GM20000 (cell line): ENCODE results near the gene JPH3.
A peak's percentile ranks its signal among the peaks of the same experiment; 100 is the strongest.

ENCODE experiments used
- DNase-seq: peaks from one replicate; pipeline ENCODE4 v3.0.0; 2012; ENCODE audit warnings: low spot score
- TF ChIP-seq, protein P1 (sequence below): IDR thresholded peaks from 2 replicates; pipeline ENCODE4 v1.5.1; 2012; ENCODE audit warnings: mild to moderate bottlenecking, control low read depth; ENCODE audit errors: extremely low read depth, missing control alignments

JPH3 gene

DNA sequence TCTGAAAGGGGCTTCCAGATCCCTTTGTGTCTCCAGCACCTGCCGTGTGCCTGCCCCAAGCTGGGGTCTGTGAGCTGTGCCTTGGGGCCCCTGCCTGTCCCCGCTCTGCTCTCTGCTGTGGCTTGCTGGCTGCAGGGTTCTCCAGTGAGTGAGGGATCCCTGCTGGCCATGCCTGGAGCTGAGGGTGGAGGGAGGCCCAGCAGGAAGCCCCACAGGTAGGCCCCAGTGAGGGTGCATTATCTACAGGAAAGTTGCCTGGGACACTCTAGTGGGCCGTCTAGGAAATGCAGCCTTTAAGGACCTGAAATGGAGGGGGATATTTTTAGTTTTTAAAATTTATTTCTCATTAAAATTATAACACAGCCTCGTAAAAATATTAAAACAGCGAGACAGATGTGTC, 50.9 kb downstream of the JPH3 start:
- TF ChIP-seq, protein P1, sequence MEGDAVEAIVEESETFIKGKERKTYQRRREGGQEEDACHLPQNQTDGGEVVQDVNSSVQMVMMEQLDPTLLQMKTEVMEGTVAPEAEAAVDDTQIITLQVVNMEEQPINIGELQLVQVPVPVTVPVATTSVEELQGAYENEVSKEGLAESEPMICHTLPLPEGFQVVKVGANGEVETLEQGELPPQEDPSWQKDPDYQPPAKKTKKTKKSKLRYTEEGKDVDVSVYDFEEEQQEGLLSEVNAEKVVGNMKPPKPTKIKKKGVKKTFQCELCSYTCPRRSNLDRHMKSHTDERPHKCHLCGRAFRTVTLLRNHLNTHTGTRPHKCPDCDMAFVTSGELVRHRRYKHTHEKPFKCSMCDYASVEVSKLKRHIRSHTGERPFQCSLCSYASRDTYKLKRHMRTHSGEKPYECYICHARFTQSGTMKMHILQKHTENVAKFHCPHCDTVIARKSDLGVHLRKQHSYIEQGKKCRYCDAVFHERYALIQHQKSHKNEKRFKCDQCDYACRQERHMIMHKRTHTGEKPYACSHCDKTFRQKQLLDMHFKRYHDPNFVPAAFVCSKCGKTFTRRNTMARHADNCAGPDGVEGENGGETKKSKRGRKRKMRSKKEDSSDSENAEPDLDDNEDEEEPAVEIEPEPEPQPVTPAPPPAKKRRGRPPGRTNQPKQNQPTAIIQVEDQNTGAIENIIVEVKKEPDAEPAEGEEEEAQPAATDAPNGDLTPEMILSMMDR = no peak
- DNase-seq = no peak

DNA sequence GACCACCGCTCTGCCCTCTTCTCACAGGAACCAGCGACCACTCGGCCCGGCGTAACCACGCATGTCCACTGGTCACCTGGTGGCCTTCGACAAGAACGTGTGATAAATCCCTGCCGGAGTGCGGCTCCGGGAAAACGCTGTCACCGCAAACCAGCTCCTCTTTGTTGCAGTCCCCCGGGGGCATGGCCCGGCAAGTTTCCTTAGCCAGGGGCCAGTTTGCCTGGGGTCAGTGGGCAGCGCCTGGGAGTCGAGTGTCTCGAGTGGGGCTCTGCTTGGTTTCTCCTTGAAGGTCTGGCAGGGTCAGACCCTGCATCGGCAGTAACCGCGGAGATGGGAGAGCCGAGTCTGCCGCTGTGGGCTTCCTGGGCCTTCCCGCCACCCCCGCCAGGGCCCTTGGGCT, 52.5 kb downstream of the JPH3 start:
- TF ChIP-seq, protein P1 = no peak
- no peak for DNase-seq

DNA sequence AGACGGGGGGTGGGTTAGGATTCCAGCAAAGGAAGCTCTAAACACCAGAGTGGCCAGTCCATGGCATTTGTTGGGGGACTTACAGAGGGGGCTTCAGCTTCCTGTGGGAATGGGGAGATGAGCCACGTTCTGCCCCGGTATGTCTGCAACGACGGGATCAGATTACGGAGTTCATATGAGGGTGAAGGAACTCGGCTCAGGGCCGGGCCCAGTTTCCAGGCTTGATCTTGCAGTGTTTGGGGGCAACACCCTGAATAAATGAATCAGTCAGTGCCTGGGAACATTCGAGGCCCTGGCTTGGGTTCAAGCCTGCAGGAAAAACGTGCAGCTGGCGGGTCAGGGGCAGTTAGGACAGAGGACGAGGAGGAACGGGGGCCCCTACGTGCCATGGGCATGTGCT, 54.0 kb downstream of the JPH3 start:
- TF ChIP-seq, protein P1 = no peak
- no peak for DNase-seq

DNA sequence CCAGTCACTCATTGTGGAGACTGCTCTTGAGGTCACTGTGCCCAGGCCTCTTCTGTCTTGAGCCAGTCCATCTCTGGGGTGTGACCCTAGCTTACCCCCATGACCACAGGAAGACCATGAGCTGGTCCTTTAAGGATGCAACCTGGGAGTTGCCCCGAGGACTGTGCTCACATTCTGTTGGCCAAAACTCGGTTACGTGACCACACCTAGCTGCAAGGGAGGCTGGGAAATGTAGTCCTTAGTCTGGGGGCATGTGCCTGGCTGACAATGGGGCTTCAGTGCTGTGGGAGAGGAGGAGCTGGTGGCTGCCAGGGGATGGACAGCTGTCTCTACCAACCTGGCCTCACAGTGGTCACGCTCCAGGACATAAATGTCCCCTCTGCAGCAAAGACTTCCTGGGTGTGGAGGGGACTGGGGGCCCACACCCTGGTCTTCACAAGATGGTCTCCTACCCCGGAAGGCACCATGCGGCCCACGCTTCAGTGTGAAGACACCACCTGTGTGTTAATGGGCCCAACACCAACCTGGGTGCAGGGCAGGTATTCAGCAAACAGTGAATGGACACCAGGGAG, 55.4 kb downstream of the JPH3 start:
- TF ChIP-seq, protein P1 = no peak
- no peak for DNase-seq

DNA sequence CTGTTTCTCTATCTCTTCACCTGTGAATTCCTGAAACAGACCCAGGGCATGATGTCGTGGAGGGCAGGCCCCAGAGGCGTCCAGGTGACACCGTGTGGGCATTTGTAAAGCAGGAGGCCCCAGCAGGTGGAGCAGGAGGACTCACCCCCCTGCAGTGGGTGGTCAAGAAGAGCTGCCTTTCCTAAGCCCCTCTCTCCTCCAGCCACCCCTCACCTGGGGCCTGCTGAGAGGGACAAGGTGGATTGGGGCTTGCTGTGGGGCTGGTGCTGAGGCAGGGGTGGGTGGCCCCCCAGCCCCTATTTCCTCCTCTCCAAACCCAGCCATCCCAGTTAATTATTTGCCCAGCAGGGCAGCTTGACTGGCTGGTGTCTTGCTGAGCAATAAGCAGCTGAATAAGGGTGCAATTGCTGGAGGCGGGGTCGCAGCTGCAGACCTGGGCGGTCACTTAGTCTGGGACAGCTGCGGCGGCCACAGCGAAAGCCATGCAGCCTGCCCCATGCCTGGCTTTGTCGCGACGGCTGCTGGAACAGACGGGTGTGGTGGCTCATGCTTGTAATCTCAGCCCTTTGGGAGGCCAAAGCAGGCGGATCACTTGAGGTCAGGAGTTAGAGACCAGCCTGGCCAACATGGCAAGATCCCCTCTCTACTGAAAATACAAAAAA, 56.4 kb downstream of the JPH3 start:
- TF ChIP-seq, protein P1 = no peak
- DNase-seq = no peak

DNA sequence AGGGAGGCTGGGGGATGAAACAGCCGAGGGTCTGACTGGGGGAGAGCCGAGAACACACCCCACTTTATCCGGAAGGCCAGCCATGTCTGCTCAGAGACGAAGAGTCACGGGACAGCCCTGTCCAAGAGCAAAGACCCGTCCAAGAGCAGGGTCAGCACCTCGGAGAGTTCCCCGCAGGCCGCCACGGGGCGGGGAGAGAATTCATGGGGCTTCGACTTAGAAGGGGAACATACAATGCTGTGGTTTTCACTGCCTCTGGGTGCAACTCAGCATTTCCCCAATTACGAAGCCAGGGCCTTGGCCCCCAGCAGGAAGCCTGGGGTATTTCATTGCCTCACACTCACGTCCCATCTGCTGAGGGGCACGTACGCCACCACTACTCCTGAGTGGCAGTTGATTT, 59.3 kb downstream of the JPH3 start:
- TF ChIP-seq, protein P1 = no peak
- DNase-seq = peak; percentile 71

DNA sequence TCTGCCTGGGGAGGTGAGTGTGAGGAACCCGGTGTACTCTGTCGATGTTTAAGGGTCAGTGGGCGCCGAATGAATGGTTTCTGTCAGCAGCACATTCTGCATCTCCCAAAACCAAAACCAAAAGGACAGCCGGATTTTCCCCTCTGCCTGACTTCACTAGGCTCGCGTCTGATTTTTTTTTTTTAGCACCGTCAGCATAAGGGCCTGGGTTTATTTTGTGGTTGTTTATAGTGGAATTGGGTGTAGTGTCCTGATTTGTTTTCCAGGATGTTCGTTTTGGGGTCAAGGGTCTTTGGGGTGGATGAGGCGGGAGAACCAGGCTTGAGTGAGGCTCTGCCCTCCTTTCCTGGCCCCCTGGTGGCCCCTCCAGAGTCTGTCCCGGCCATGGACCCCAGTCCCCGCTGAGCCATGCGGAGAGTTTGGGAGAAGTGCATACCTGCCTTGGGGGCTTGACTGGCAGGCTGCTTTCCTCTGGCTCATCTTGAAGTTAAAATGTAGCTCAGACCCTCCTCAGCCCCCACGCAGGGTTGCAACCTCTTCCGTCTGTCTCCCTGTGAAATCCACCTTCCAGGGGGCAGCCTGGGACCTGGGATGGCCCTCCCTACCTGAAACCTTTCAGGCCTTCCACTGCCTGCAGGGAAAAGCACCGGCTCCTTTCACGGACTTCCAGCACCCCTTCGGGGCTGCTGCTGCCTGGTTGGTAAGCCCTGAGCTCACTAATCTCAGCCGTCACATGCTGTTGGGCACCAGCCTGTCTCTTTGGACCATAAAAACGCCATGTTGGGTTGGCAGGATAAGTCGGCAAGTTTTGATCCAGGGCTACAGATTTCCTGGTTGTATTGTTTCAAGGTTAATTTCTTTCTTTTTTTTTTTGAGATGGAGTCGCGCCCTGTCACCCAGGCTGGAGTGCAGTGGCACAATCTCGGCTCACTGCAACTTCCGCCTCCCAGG, 60.2 kb downstream of the JPH3 start:
- TF ChIP-seq, protein P1 = no peak
- no peak for DNase-seq
